GM12873 (cell line): ENCODE data around the gene TOX4.

Source experiments
- TF ChIP-seq, protein P1 (sequence below): IDR thresholded peaks from 2 replicates; pipeline ENCODE4 v1.5.1; 2012; ENCODE audit warnings: low read depth, mild to moderate bottlenecking, moderate library complexity, low read length, control low read depth; ENCODE audit not compliant: insufficient read depth; ENCODE audit errors: missing control alignments

The TOX4 gene

GRCh38 chr14:21476925-21477681 is at the start of gene TOX4, which contains the start of gene RAB2B:
Gene TOX4, plus strand, starts transcription at chr14:21477195. Its CDS starts 84 bp downstream, at chr14:21477279.
Gene RAB2B, minus strand, starts transcription at chr14:21476959. Its CDS starts 87 bp downstream, at chr14:21476872.
- TF ChIP-seq, protein P1, sequence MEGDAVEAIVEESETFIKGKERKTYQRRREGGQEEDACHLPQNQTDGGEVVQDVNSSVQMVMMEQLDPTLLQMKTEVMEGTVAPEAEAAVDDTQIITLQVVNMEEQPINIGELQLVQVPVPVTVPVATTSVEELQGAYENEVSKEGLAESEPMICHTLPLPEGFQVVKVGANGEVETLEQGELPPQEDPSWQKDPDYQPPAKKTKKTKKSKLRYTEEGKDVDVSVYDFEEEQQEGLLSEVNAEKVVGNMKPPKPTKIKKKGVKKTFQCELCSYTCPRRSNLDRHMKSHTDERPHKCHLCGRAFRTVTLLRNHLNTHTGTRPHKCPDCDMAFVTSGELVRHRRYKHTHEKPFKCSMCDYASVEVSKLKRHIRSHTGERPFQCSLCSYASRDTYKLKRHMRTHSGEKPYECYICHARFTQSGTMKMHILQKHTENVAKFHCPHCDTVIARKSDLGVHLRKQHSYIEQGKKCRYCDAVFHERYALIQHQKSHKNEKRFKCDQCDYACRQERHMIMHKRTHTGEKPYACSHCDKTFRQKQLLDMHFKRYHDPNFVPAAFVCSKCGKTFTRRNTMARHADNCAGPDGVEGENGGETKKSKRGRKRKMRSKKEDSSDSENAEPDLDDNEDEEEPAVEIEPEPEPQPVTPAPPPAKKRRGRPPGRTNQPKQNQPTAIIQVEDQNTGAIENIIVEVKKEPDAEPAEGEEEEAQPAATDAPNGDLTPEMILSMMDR = peak; percentile 99

DNA sequence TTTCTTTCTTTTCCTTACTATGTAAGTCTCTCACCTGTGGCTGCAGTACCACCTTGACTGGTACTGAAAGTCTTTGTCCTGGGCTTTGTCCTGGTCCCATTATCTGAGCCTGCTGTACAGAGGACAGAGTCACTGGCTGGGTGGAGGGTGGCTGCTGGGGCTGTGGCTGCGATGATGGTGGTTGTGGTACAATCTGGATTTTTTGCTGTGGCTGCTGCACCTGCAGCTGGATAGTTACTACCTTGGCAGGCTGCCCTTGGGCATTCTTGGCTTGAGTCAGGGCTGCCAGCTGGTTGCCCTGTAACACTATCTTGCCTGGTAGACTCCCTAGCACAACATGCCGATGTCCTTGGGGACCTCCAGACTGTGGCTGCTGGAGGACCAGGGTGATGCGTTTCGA is 48.1 kb upstream of the TOX4 start:
- TF ChIP-seq, protein P1 = no peak

DNA sequence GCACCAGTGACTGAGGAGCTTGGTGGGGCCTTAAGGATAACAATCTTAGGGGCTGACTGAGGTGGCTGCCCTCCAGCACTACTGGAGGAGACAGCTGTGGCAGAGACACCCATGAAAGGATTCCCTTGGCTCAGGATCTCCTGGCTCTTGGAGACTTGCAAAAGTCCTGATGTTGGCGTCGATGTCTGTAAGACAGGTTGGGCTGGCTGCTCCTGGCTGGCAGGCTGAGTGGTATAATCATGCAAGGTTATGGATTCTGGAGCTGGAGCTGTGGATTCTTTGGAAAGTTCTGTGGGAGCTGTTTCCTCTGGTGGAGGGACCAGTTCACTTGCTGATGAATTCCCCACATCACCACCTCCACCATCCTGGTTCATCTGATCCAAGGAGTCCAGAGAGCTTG is 45.9 kb upstream of the TOX4 start:
- TF ChIP-seq, protein P1 = no peak

DNA sequence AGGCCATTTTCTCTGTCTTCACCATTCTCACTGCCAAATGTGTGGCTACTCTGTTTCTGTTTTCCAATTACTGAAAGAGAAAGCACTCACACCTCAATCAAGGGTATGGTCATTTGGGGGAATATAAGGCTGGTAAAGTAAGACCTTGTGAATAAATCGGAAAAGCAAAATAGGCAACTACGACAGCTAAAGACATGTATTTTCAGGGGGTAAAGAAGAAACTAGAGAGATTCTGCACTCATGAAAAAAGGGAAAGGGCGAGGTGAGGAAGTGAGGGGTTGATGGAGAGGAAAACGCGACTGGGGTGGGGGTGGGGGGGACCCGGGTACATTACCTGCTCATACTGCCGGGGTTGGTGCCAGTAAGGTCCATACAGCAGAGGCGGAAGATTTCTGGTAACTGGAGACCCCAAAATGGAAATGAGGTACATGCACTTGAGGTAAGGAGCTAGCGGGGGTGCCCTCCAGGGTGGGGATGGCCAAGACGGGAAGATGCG is 40.4 kb upstream of the TOX4 start:
- TF ChIP-seq, protein P1 = no peak

- TF ChIP-seq, protein P1 = no peak
Observed at GRCh38 chr14:21437063-21437901, 39.7 kb upstream of the TOX4 start.

DNA sequence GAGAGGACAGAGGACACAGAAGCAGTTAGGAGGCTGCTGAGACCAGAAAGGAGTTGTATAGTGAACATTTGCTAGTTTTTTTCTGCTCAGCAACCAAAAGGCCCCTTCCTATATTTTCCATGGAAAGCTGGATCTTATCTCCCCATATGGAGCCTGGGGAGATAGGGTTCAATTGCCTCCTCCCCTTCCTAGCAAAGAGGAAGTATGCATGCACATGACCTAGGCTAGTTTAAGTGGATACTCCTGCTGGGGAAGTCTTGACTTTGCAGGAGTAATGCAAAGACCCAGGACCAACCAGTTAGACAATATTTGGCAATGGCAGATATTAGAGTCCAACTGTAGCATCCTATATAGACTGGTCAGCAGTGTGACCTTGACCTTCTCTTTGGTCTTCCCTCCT is 36.1 kb upstream of the TOX4 start:
- TF ChIP-seq, protein P1 = no peak

GRCh38 chr14:21449899-21450216 is 27.1 kb upstream of the TOX4 start:
- TF ChIP-seq, protein P1 = no peak
